Peyer's patch (tissue), 4 donors: ENCODE results near the gene IKZF3. TPM values are rescaled to one million over a fixed set of nuclear protein-coding genes. Genes with fewer than 3 reads are reported as not detected.

Experiments used
- DNase-seq, 3 donors: peaks; one replicate each; pipeline ENCODE4 v3.0.0-alpha.2; 2017 to 2019
- H3K27ac ChIP-seq, 4 donors: fragments of 200-600 bp; sonication (generic); one replicate each; pipeline ENCODE4 v1.5.1; 2016 to 2019
- H3K27me3 ChIP-seq, 2 donors: fragments of 200-600 bp; sonication (generic); one replicate each; pipeline ENCODE4 v1.5.1; 2019
- H3K36me3 ChIP-seq, 3 donors: fragments of 200-600 bp; sonication (generic); one replicate each; pipeline ENCODE4 v1.5.1; 2016 to 2019
- H3K4me1 ChIP-seq, 4 donors: fragments of 200-600 bp; sonication (generic); one replicate each; pipeline ENCODE4 v1.5.1; 2016 to 2019
- H3K4me3 ChIP-seq, 4 donors: fragments of 200-600 bp; sonication (generic); 1 replicate in 3 of 4; 2 replicates in 1 of 4; pipeline ENCODE4 v1.5.1; 2016 to 2019; ENCODE audit warnings: mild to moderate bottlenecking in 1 of 4
- H3K9me3 ChIP-seq, 4 donors: fragments of 200-600 bp; sonication (generic); one replicate each; pipeline ENCODE4 v1.5.1; 2016 to 2019; ENCODE audit warnings: mild to moderate bottlenecking in 1 of 4
- POLR2A ChIP-seq, 2 donors: fragments of 450-650 bp; IDR thresholded peaks; one replicate each; pipeline ENCODE4 v1.5.1; 2017; ENCODE audit warnings: antibody characterized with exemption in 2 of 2, mild to moderate bottlenecking in 2 of 2, moderate library complexity in 2 of 2
- total RNA-seq, 4 donors: library from RNA; depleted of rRNA; stranded (reverse); fragments of >200 nt; gene quantifications; one replicate each; pipeline ENCODE4 v1.1.0, GENCODE V29; 2016
- TF ChIP-seq, protein P1 (sequence below), 6 experiments: fragments of 450-650 bp in 4 of 6; fragments of 200-600 bp in 2 of 6; sonication (generic) in 1 of 6; IDR thresholded peaks; one replicate each; pipeline ENCODE4 v1.5.1; 2017 to 2019; ENCODE audit warnings: antibody characterized with exemption in 6 of 6, mild to moderate bottlenecking in 3 of 6, moderate library complexity in 1 of 6

IKZF3 gene
- total RNA-seq, 4 donors from 2014 or later = 5.4 to 45.4 (median 7.0) TPM

DNA sequence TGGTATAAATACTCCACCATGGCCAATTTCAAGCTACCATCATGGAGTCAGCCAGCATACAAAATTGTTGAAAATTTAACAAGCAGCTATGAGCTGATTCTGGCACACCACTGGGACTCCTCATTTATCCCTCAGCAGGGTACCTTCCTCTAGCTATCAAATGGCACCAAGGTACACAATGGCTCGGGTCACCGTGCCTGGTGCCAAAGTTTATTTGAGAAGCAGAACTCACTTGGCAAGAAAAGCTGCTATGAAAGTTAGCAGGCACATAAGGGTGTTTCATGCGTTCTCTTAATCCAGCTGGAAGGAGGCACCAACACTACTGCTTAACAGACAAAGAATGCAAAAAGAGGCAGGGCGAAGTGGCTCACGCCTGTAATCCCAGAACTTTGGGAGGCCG lies 51.6 kb downstream of the IKZF3 start:
- Histone ChIP-seq H3K4me3 (no peak overlapping the region), H3K27ac (peak overlapping the region in 1 of 4 donors; percentile 38), H3K36me3 (no peaks in the 10 kb centered on the region), H3K27me3 (no peaks in the 10 kb centered on the region), H3K4me1 (no peaks in the 10 kb centered on the region), H3K9me3 (no peaks in the 10 kb centered on the region)
- no peak for DNase-seq
- TF ChIP-seq, protein P1, sequence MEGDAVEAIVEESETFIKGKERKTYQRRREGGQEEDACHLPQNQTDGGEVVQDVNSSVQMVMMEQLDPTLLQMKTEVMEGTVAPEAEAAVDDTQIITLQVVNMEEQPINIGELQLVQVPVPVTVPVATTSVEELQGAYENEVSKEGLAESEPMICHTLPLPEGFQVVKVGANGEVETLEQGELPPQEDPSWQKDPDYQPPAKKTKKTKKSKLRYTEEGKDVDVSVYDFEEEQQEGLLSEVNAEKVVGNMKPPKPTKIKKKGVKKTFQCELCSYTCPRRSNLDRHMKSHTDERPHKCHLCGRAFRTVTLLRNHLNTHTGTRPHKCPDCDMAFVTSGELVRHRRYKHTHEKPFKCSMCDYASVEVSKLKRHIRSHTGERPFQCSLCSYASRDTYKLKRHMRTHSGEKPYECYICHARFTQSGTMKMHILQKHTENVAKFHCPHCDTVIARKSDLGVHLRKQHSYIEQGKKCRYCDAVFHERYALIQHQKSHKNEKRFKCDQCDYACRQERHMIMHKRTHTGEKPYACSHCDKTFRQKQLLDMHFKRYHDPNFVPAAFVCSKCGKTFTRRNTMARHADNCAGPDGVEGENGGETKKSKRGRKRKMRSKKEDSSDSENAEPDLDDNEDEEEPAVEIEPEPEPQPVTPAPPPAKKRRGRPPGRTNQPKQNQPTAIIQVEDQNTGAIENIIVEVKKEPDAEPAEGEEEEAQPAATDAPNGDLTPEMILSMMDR (IDR thresholded peaks at IDR 0.05) = no peak

DNA sequence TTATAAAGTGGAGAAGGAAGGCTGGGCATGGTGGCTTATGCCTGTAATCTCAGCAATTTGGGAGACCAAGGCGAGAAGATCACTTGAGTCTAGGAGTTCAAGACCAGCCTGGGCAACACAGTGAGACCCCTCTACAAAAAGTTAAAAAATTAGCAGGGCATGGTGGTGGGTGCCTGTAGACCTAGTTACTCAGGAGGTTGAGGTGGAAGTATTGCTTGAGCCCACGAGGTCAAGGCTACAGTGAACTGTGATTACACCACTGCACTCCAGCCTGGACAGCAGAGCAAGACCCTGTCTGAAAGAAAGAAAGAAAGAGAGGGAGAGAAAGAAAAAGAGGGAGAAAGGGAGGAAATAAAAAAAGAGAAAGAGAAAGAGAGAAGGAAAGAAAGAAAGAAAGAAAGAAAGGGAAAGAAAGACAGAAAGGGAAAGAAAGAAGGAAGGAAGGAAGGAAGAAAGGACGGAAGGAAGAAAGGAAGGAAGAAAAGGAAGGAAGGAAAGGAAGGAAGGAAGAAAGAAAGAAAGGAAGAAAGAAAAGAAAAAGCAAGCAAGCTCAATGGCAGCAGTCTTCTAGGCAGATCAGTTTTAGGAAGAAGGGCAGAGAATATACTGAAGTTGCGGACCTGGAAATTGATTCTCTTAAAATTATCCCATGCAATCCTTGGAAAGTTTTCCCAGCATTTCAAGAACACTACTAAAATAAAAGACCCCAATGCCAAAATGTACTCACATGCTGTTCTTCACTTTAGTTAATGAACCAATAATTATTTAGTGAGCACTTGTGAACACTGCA lies 53.0 kb downstream of the IKZF3 start:
- TF ChIP-seq, protein P1 (IDR thresholded peaks at IDR 0.05) = no peak
- no peak for TF ChIP-seq POLR2A (IDR thresholded peaks at IDR 0.05)
- no peak for DNase-seq
- Histone ChIP-seq H3K27ac (no peak overlapping the region), H3K4me1 (no peaks in the 10 kb centered on the region), H3K27me3 (no peaks in the 10 kb centered on the region), H3K4me3 (no peak overlapping the region), H3K9me3 (no peaks in the 10 kb centered on the region), H3K36me3 (no peaks in the 10 kb centered on the region)

DNA sequence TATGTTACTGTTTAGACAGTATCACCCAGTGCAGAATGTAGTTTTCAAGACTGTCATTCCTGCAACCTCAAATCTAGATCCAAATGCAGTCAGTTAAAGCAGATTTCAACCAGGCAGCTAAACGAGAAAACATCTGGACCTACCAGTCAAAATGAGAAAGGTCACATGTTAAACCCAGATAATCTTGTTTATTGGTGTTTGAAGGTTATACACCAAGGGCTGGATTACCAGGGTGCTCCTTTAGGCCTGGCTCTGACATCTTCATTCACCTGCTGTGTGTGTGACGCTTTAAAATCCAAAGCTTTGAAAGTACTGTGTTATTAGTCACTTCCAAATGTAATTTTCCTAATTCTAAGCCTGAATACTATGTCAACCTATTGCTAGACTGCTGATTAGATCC lies 54.9 kb downstream of the IKZF3 start:
- no peak overlapping the region for H3K4me3 ChIP-seq
- no peaks in the 10 kb centered on the region for H3K4me1 ChIP-seq
- H3K27me3 ChIP-seq = no peaks in the 10 kb centered on the region
- H3K27ac ChIP-seq = no peak overlapping the region
- H3K9me3 ChIP-seq = no peaks in the 10 kb centered on the region
- H3K36me3 ChIP-seq = no peaks in the 10 kb centered on the region
- DNase-seq = no peak
- no peak for TF ChIP-seq POLR2A (IDR thresholded peaks at IDR 0.05)
- TF ChIP-seq, protein P1 (IDR thresholded peaks at IDR 0.05) = no peak

DNA sequence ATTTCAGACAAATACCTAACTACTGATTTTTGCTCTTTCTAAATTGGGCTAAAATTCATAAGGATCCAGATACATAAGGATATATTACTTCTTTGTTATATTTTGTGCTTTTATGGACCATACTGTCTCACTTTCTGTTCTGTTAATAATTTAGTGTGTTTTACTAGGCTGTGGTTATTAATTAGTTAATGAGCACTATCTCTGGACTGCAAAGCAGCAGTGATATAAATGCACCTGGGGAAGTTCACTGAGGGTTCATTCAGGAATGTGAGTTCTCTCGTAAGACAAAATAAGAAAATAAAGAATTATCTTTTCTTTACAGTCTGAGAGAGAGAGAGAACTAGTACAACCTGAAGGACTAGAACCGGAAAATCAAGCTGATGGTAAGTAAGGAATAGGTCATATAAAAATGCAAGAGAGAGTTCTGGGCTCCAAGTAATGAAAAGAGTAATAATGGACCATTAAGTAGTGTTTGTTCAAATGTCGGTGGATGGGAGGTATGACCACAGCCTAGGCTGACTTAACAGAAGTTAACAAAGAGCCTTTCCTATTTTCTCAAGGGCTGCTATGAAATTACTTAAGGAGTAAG lies 55.6 kb downstream of the IKZF3 start:
- Histone ChIP-seq H3K4me1 (no peaks in the 10 kb centered on the region), H3K27me3 (no peaks in the 10 kb centered on the region), H3K27ac (no peak overlapping the region), H3K36me3 (no peaks in the 10 kb centered on the region), H3K4me3 (no peak overlapping the region), H3K9me3 (no peaks in the 10 kb centered on the region)
- TF ChIP-seq, protein P1 (IDR thresholded peaks at IDR 0.05) = no peak
- TF ChIP-seq POLR2A (IDR thresholded peaks at IDR 0.05) = no peak
- DNase-seq = no peak

DNA sequence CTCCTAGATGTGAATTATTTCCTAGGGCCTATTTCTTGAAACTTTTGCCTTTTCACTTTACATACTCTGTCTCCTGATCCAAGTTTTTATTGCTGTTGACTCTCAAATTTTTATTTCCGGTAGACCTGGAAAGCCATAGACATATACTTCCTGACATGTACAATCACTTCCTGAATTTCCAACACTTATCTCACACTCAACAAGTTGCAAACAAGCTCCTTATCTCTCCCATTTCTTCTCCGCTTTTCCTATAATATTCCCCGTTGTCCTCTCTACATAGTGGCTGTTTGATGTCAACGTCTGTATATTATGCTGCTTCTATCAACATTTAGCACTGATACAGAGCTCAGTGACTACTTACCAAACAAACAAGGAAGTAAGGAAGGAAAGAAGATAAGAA lies 59.3 kb downstream of the IKZF3 start:
- DNase-seq = no peak
- Histone ChIP-seq H3K9me3 (no peaks in the 10 kb centered on the region), H3K27ac (no peak overlapping the region), H3K4me1 (peaks cover 0 to 7% (median 0%) of the 10 kb centered on the region in 4 donors), H3K4me3 (no peak overlapping the region), H3K27me3 (no peaks in the 10 kb centered on the region), H3K36me3 (no peaks in the 10 kb centered on the region)
- no peak for TF ChIP-seq POLR2A (IDR thresholded peaks at IDR 0.05)
- TF ChIP-seq, protein P1 (IDR thresholded peaks at IDR 0.05) = no peak
